Nephron (organoid): ENCODE results near the gene CIC.

Experiments used
- H3K27ac Mint-ChIP-seq, 3 experiments: 2 replicates each; pipeline ENCODE4 v1.8.0; 2020; ENCODE audit warnings: mixed read lengths in 3 of 3, mild to moderate bottlenecking in 2 of 3, moderate library complexity in 1 of 3
- H3K27me3 Mint-ChIP-seq: 2 replicates; pipeline ENCODE4 v1.8.0; 2021; ENCODE audit warnings: low read depth, mild to moderate bottlenecking, moderate library complexity, mixed read lengths
- H3K36me3 Mint-ChIP-seq: 2 replicates; pipeline ENCODE4 v1.8.0; 2020; ENCODE audit warnings: low read depth, mixed read lengths
- H3K4me1 Mint-ChIP-seq: 2 replicates; pipeline ENCODE4 v1.8.0; 2020; ENCODE audit warnings: mixed read lengths
- H3K4me3 Mint-ChIP-seq, 3 experiments: 2 replicates each; pipeline ENCODE4 v1.8.0; 2020; ENCODE audit warnings: mild to moderate bottlenecking in 3 of 3, mixed read lengths in 3 of 3, moderate library complexity in 2 of 3
- H3K9me3 Mint-ChIP-seq: 2 replicates; pipeline ENCODE4 v1.8.0; 2020; ENCODE audit warnings: mixed read lengths
- TF ChIP-seq, protein P1 (sequence below), 3 experiments: fragments of 200-600 bp; sonication (generic); IDR thresholded peaks; one replicate each; pipeline ENCODE4 v1.5.0; 2021; ENCODE audit warnings: antibody characterized with exemption in 3 of 3; ENCODE audit not compliant: unreplicated experiment in 3 of 3

CIC gene

DNA sequence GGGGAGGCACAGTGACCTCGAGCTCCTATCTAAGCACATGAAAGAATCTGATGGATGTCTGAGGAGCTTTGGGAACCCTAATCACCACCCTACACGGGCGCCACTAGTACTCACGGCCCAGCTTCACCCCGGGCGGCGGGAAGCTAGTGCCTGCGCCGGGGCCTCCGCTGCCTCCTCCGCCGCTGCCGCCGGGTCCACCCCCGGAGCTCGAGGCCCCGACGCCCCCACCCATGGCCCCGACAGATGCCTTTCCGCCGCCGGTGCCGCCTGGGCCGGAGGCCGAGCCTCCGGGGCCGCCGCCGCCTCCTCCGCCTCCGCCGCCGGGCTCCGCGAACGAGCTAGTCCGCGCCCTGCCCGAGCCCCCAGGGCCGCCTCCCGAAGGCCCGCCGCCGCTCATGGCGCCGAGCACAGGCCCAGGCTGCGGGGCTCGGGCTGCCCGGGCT lies 27.0 kb upstream of the CIC start:
- H3K4me1 Mint-ChIP-seq, result peaks cover 39% of the 10 kb centered on the region

GRCh38 chr19:42242512-42243409 lies 26.3 kb upstream of the CIC start, which contains the start of gene GSK3A:
TSS of gene GSK3A (minus strand) at chr19:42242602. CDS start at chr19:42242465, 137 bp downstream.
- Mint-ChIP-seq H3K27me3 (no peaks in the 10 kb centered on the region), H3K9me3 (no peaks in the 10 kb centered on the region), H3K36me3 (peaks cover 18% of the 10 kb centered on the region), H3K27ac (peak within 1 kb of the TSS; percentile 67 to 92 (median 85)), H3K4me1 (peaks cover 40% of the 10 kb centered on the region), H3K4me3 (peak within 1 kb of the TSS; percentile 92)
- TF ChIP-seq, protein P1, sequence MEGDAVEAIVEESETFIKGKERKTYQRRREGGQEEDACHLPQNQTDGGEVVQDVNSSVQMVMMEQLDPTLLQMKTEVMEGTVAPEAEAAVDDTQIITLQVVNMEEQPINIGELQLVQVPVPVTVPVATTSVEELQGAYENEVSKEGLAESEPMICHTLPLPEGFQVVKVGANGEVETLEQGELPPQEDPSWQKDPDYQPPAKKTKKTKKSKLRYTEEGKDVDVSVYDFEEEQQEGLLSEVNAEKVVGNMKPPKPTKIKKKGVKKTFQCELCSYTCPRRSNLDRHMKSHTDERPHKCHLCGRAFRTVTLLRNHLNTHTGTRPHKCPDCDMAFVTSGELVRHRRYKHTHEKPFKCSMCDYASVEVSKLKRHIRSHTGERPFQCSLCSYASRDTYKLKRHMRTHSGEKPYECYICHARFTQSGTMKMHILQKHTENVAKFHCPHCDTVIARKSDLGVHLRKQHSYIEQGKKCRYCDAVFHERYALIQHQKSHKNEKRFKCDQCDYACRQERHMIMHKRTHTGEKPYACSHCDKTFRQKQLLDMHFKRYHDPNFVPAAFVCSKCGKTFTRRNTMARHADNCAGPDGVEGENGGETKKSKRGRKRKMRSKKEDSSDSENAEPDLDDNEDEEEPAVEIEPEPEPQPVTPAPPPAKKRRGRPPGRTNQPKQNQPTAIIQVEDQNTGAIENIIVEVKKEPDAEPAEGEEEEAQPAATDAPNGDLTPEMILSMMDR (IDR thresholded peaks at IDR 0.05; ENCODE audit: unreplicated experiment in 3 of 3), result no peak

More for the DNA sequence above, 27.0 kb upstream of the CIC start:
- TF ChIP-seq, protein P1 (IDR thresholded peaks at IDR 0.05; ENCODE audit: unreplicated experiment in 3 of 3), result no peak
- H3K4me3 Mint-ChIP-seq, result peak overlapping the region; percentile 92
- no peaks in the 10 kb centered on the region for H3K27me3 Mint-ChIP-seq
- peaks cover 18% of the 10 kb centered on the region for H3K36me3 Mint-ChIP-seq
- peak overlapping the region; percentile 67 to 92 (median 85) for H3K27ac Mint-ChIP-seq
- H3K9me3 Mint-ChIP-seq, result no peaks in the 10 kb centered on the region

DNA sequence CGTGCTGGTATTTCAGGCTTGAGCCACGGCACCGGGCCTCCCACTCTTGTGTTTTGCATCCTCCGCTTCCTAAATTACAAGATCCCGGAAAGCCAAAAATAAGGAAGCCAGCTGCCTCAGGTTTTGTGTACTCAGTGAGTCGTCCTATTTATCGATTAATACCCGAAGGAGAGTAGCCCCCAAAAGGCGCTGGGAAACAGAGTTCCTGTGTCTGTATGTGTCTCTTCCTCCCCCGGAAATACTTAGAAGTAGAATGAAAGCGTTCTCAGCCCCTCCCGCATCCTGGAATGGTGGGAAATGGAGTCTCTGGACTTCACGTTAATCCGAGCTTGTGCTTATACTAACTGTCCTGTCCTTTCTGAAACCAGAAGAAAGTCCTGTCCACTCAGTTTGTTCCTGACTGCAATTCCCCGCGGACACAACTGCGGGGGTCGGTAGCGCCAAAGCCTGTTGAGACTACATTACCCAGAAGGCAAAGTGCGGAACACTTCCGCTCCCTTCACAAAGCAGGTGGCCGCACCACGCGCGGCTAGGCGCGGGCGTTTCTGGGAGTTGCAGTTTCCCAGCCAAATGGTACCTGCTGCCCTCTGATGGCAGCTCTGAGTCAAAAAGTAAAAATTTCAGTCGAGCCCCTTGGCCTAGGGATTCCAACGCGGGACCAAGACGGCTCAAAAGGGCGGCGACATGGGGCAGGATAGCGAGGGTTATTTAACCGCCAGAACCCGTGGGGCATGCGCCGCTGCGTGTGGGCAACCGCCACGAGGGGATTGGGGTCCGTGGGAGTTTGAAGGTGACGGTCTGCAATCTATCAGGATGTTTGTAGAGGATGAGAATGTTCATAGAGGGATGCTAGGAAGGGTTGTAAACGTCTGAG lies 24.5 kb upstream of the CIC start:
- peaks cover 11% of the 10 kb centered on the region for H3K36me3 Mint-ChIP-seq
- peak overlapping the region; percentile 83 to 94 (median 90) for H3K4me3 Mint-ChIP-seq
- no peaks in the 10 kb centered on the region for H3K27me3 Mint-ChIP-seq
- H3K9me3 Mint-ChIP-seq, result no peaks in the 10 kb centered on the region
- TF ChIP-seq, protein P1 (IDR thresholded peaks at IDR 0.05; ENCODE audit: unreplicated experiment in 3 of 3), result peak; percentile 48 to 61 (median 60)
- H3K27ac Mint-ChIP-seq, result peak overlapping the region; percentile 99
- H3K4me1 Mint-ChIP-seq, result peaks cover 40% of the 10 kb centered on the region

DNA sequence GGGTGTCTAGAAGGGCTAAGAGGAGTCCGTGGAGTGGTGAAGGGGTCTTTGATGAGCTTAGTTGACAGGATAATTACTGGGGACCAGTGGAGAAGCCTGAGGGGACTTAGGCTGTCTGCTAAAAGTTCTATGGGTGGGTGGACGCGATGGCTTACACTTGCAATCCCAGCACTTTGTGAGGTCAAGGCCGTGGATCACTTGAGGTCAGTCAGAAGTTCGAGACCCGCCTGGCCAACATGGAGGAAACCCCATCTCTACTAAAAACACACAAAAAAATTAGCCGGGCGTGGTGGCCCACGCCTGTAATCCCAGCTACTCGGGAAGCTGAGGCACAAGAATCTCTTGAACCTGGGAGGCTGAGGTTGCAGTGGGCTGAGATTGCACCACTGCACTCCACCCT lies 23.8 kb upstream of the CIC start:
- Mint-ChIP-seq H3K27me3 (no peaks in the 10 kb centered on the region), H3K27ac (peak overlapping the region; percentile 99), H3K36me3 (peaks cover 9% of the 10 kb centered on the region), H3K9me3 (no peaks in the 10 kb centered on the region), H3K4me3 (peak overlapping the region; percentile 83 to 94 (median 90)), H3K4me1 (peaks cover 39% of the 10 kb centered on the region)
- TF ChIP-seq, protein P1 (IDR thresholded peaks at IDR 0.05; ENCODE audit: unreplicated experiment in 3 of 3), result no peak

GRCh38 chr19:42246143-42246921 lies 22.7 kb upstream of the CIC start:
- H3K4me3 Mint-ChIP-seq, result peak overlapping the region in 2 of 3 experiments; percentile 46 to 53
- TF ChIP-seq, protein P1 (IDR thresholded peaks at IDR 0.05; ENCODE audit: unreplicated experiment in 3 of 3), result peak in 2 of 3 experiments; percentile 35 to 42

More at GRCh38 chr19:42246143-42246921, 22.7 kb upstream of the CIC start:
- H3K27ac Mint-ChIP-seq, result peak overlapping the region; percentile 50 to 99 (median 88)
- H3K4me1 Mint-ChIP-seq, result peaks cover 34% of the 10 kb centered on the region
- H3K36me3 Mint-ChIP-seq, result peaks cover 5% of the 10 kb centered on the region
- no peaks in the 10 kb centered on the region for H3K27me3 Mint-ChIP-seq
- H3K9me3 Mint-ChIP-seq, result no peaks in the 10 kb centered on the region
